Nephron (organoid): ENCODE measurements around the gene GALNT12.

Experiments
- H3K27ac Mint-ChIP-seq, 3 experiments: 2 replicates each; pipeline ENCODE4 v1.8.0; 2020; ENCODE audit warnings: mixed read lengths in 3 of 3, mild to moderate bottlenecking in 2 of 3, moderate library complexity in 1 of 3
- H3K27me3 Mint-ChIP-seq: 2 replicates; pipeline ENCODE4 v1.8.0; 2021; ENCODE audit warnings: low read depth, mild to moderate bottlenecking, moderate library complexity, mixed read lengths
- H3K36me3 Mint-ChIP-seq: 2 replicates; pipeline ENCODE4 v1.8.0; 2020; ENCODE audit warnings: low read depth, mixed read lengths
- H3K4me1 Mint-ChIP-seq: 2 replicates; pipeline ENCODE4 v1.8.0; 2020; ENCODE audit warnings: mixed read lengths
- H3K4me3 Mint-ChIP-seq, 3 experiments: 2 replicates each; pipeline ENCODE4 v1.8.0; 2020; ENCODE audit warnings: mild to moderate bottlenecking in 3 of 3, mixed read lengths in 3 of 3, moderate library complexity in 2 of 3
- H3K9me3 Mint-ChIP-seq: 2 replicates; pipeline ENCODE4 v1.8.0; 2020; ENCODE audit warnings: mixed read lengths
- TF ChIP-seq, protein P1 (sequence below), 3 experiments: fragments of 200-600 bp; sonication (generic); IDR thresholded peaks; one replicate each; pipeline ENCODE4 v1.5.0; 2021; ENCODE audit warnings: antibody characterized with exemption in 3 of 3; ENCODE audit not compliant: unreplicated experiment in 3 of 3

GALNT12 gene

DNA sequence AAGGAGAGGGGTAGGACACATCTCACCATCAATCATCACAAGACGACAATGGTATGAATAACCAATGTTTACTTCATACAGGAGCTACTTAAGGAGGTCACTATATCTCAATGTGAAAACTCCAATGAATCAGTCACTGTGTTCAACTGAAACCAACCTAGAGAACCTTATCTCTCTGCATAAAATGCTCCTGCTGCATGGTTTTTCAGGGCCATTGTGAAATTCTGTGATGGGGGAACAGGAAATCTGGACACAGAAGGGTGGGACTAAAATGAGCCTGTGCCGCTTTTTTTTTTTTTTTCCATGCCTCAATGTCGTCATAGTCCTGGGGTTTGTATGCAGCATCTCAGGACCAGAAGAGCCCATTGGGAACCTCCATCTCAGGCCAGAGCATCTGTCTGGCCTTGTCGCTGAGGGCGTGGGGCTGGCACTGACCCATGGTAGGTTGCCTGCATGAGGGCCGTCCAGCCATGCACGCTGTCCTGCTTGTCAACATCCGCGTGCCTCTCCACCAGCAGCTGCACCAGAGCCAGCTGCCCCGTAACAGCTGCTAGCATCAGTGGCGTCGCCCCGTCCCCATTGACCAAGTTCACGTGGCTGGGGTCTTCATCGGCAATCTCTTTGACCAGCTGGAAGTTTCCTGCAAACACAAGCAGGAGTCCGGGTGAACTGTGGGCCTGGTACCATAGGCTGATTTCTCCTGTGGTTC, 23.8 kb upstream of the GALNT12 start:
- Mint-ChIP-seq H3K9me3 (no peaks in the 10 kb centered on the region), H3K4me1 (peaks cover 40% of the 10 kb centered on the region), H3K36me3 (peaks cover 40% of the 10 kb centered on the region), H3K4me3 (no peak overlapping the region), H3K27ac (peak overlapping the region; percentile 33 to 61 (median 40)), H3K27me3 (no peaks in the 10 kb centered on the region)
- TF ChIP-seq, protein P1, sequence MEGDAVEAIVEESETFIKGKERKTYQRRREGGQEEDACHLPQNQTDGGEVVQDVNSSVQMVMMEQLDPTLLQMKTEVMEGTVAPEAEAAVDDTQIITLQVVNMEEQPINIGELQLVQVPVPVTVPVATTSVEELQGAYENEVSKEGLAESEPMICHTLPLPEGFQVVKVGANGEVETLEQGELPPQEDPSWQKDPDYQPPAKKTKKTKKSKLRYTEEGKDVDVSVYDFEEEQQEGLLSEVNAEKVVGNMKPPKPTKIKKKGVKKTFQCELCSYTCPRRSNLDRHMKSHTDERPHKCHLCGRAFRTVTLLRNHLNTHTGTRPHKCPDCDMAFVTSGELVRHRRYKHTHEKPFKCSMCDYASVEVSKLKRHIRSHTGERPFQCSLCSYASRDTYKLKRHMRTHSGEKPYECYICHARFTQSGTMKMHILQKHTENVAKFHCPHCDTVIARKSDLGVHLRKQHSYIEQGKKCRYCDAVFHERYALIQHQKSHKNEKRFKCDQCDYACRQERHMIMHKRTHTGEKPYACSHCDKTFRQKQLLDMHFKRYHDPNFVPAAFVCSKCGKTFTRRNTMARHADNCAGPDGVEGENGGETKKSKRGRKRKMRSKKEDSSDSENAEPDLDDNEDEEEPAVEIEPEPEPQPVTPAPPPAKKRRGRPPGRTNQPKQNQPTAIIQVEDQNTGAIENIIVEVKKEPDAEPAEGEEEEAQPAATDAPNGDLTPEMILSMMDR (IDR thresholded peaks at IDR 0.05; ENCODE audit: unreplicated experiment in 3 of 3), result no peak

DNA sequence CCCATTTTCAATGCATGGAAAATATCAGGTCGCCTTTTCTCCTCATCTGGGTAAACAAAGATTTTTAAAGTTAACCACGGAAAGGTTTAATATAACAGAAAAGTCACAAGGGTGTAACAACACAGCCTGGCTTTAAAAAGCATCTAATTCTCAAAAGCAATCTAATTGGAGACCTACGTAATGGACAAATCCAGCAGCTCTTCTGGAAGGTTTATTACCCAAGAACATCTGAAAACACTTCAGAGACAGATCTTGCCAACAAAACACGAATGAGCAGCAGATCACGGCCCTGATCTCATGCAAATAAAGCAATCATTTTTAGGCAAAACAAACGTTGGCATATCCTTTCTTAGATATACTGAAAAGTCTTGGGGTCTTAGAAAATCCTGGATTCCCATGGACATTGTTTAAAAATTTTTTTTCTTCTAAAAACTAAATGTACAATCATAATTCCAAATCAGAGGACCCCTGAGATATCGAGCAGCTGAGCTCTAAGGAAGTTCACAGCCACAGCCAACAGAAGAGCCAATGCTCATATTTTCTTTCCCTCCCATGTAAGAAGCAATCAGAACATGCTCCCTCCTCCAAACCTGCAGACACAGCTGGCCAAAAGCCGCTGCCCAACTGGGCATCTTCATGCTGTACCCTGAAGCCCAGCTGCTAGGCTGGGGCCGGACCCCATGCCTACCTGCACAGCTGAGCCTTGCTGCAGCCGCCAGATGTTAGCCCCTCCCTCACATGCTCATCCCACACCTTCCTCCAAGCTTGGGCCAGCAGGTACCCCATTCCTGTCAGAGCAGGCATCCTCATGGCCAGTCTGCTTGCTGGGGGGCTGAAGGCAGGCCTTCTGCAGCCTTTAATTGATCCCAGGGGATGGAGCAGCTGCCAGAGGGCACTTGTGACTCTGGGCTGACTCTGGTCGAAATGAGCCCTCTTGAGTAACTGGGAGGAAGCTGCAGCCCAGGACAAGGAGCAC, 22.4 kb upstream of the GALNT12 start:
- peak overlapping the region in 2 of 3 experiments; percentile 36 to 53 for H3K27ac Mint-ChIP-seq
- H3K4me3 Mint-ChIP-seq, result no peak overlapping the region
- TF ChIP-seq, protein P1 (IDR thresholded peaks at IDR 0.05; ENCODE audit: unreplicated experiment in 3 of 3), result no peak
- H3K9me3 Mint-ChIP-seq, result no peaks in the 10 kb centered on the region
- H3K4me1 Mint-ChIP-seq, result peaks cover 34% of the 10 kb centered on the region
- H3K36me3 Mint-ChIP-seq, result peaks cover 43% of the 10 kb centered on the region
- no peaks in the 10 kb centered on the region for H3K27me3 Mint-ChIP-seq

GRCh38 chr9:98786750-98787510, 20.5 kb upstream of the GALNT12 start:
- no peaks in the 10 kb centered on the region for H3K27me3 Mint-ChIP-seq
- TF ChIP-seq, protein P1 (IDR thresholded peaks at IDR 0.05; ENCODE audit: unreplicated experiment in 3 of 3), result no peak
- peak overlapping the region in 1 of 3 experiments; percentile 73 for H3K27ac Mint-ChIP-seq
- H3K4me1 Mint-ChIP-seq, result peaks cover 45% of the 10 kb centered on the region
- no peak overlapping the region for H3K4me3 Mint-ChIP-seq
- no peaks in the 10 kb centered on the region for H3K9me3 Mint-ChIP-seq
- peaks cover 35% of the 10 kb centered on the region for H3K36me3 Mint-ChIP-seq

DNA sequence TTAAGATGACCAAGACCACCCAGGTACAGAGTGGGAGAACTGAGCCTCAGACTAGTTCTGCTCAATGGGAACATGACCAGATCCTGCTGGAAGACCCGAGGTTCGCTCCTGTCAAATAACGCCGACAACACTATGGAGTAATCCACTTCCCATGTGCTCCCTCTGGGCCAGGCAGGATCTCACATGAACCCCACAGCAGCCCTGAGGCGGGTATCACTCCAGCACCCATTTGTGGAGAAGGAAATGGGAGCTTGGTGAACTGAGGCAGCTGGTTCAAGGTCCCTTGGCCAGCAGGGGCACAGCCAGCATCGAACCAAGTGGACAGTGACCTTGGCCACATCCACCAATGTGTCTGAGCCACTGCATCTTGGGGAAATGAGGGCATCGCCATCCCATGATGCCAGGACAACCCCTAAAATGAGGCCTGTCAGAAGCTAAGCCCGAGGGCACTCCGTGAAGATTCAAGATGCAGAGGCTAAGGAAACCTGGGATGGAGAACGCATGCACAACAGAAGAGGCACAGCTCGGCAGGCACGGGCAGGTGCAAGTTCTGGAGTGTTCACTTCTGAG, 19.6 kb upstream of the GALNT12 start:
- Mint-ChIP-seq H3K9me3 (no peaks in the 10 kb centered on the region), H3K27ac (peak overlapping the region in 1 of 3 experiments; percentile 73)

More for the DNA sequence above, 19.6 kb upstream of the GALNT12 start:
- TF ChIP-seq, protein P1 (IDR thresholded peaks at IDR 0.05; ENCODE audit: unreplicated experiment in 3 of 3), result no peak
- peaks cover 26% of the 10 kb centered on the region for H3K36me3 Mint-ChIP-seq
- H3K27me3 Mint-ChIP-seq, result no peaks in the 10 kb centered on the region
- H3K4me3 Mint-ChIP-seq, result no peak overlapping the region
- peaks cover 50% of the 10 kb centered on the region for H3K4me1 Mint-ChIP-seq
